Rectal smooth muscle tissue (tissue), 1 donor: ENCODE data around the gene LASP1NB.

Experiments used
- H3K27ac ChIP-seq: one replicate; pipeline ENCODE4 v1.7.0; 2013; ENCODE audit warnings: low read depth, low read length, inconsistent platforms
- H3K27me3 ChIP-seq: one replicate; pipeline ENCODE4 v1.7.0; 2013; ENCODE audit warnings: low read length; ENCODE audit not compliant: control insufficient read depth, insufficient read depth
- H3K36me3 ChIP-seq: one replicate; pipeline ENCODE4 v1.7.0; 2013; ENCODE audit warnings: low read length; ENCODE audit not compliant: control insufficient read depth, insufficient read depth
- H3K4me1 ChIP-seq: one replicate; pipeline ENCODE4 v1.7.0; 2013; ENCODE audit warnings: low read length; ENCODE audit not compliant: control insufficient read depth, insufficient read depth
- H3K4me3 ChIP-seq: one replicate; pipeline ENCODE4 v1.7.0; 2013; ENCODE audit warnings: low read length
- H3K9ac ChIP-seq: one replicate; pipeline ENCODE4 v1.7.0; 2013; ENCODE audit warnings: low read length

The LASP1NB gene

DNA sequence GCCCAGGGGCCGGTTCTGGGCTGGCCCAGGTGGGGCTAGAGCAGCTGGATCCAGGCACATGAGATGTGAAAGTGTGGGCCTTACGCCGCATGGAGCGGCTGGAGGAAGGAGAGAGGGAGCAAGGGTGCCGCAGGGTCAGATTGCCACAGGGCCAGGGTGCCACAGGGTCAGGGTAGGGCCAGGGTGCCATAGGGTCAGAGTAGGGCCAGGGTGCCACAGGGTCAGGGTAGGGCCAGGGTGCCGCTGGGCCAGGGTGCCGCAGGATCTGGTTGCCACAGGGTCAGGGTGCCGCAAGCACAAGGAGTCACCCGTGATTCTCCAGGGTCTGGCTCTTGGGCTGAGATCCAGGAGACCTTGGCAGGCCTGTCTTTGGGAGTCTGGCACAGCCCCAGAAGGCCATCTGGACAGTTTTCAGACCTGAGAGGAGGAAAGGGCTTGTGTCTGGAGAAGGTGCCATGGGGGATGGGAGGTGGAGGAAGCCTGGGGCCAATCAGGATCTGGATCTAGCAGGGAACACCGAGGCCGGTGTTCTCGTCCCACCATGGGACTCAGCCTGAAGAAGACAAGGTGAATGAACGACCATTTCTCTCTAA, 13.1 kb upstream of the LASP1NB start:
- H3K4me3 ChIP-seq: no peak overlapping the region
- no peak overlapping the region for H3K9ac ChIP-seq
- H3K36me3 ChIP-seq: peaks cover 16% of the 10 kb centered on the region
- peaks cover 16% of the 10 kb centered on the region for H3K4me1 ChIP-seq
- no peaks in the 10 kb centered on the region for H3K27me3 ChIP-seq
- H3K27ac ChIP-seq: peak overlapping the region; percentile 71

DNA sequence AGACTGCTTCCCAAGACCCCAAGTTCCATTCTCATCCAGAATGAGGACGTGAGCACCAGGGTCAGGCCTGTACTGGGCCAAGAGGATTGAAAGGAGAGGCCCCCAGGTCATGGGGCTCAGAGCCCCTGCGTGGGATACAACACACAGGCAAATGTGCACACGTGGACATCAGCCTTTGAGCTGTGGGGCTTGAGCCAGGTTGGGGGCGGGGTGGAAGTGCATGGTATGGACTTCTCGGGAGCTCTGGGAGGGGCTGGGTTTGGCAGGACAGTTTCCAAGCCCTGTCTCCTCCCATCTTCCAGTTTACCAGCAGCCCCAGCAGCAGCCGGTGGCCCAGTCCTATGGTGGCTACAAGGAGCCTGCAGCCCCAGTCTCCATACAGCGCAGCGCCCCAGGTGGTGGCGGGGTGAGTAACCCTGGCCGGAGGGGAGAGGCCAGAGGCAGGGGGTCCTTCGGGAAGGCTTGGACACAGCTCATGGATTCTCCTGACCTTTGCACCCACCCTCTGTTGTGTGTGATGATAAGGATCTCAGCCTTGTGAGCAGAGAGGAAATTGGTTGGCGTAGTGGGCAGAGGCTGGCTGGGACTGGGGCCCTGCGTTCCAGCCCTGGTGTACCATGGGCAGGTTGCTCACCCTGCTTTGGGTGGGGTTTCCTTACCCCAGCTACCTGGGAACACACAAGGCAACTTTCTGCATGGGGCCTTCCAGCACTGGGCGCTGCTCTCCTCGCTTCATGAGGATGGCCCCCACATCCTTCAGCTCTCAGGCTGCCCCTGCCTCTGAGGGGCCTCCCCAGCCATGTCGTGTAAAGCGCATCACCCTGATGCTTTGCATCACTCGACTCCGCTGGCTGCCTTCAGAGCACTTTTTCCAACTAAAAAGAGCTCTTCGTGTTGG, 10.4 kb upstream of the LASP1NB start:
- Histone ChIP-seq H3K27me3 (no peaks in the 10 kb centered on the region), H3K27ac (no peak overlapping the region), H3K36me3 (peaks cover 32% of the 10 kb centered on the region), H3K4me3 (no peak overlapping the region), H3K4me1 (peaks cover 17% of the 10 kb centered on the region), H3K9ac (no peak overlapping the region)

DNA sequence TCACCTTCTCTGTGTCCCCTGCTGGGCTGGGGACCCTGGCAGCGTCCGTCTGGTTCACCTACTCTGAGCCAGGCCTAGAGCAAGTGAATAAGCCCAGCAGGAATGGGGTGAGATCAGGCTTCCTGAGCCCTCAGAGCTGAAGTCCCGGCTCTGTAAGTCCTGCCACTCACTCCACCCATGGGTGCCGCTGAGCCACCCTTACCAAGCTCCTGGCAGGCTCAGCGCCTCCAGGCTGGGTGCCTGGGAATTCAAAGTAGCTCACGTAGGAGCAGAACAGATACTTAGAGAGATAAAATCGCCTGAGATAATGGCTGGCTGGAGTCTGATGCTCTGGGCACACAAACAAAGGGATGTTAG, 9.8 kb upstream of the LASP1NB start:
- H3K4me3 ChIP-seq: no peak overlapping the region
- no peak overlapping the region for H3K9ac ChIP-seq
- H3K27me3 ChIP-seq: no peaks in the 10 kb centered on the region
- peaks cover 32% of the 10 kb centered on the region for H3K36me3 ChIP-seq
- no peak overlapping the region for H3K27ac ChIP-seq
- peaks cover 23% of the 10 kb centered on the region for H3K4me1 ChIP-seq

DNA sequence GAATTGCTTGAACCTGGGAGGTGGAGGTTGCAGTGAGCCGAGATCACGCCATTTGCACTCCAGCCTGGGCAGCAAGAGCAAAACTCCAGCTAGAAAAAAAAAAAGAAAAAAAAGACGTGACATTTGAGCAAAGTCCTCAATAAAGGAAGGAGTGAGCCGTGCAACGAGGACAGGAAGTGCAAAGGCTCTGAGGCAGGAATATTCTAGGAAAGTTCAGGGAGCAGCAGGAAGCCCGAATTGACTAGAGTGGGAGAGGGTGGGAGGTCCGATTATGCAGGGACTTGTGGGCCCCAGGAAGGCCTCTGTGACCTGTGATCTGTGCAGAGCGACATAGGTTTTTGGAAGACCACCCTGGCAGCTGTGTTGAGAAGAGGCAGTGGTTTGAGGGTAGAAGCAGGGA, 8.6 kb upstream of the LASP1NB start:
- peaks cover 32% of the 10 kb centered on the region for H3K36me3 ChIP-seq
- H3K4me3 ChIP-seq: no peak overlapping the region
- no peak overlapping the region for H3K9ac ChIP-seq
- no peak overlapping the region for H3K27ac ChIP-seq
- H3K4me1 ChIP-seq: peaks cover 29% of the 10 kb centered on the region
- no peaks in the 10 kb centered on the region for H3K27me3 ChIP-seq

DNA sequence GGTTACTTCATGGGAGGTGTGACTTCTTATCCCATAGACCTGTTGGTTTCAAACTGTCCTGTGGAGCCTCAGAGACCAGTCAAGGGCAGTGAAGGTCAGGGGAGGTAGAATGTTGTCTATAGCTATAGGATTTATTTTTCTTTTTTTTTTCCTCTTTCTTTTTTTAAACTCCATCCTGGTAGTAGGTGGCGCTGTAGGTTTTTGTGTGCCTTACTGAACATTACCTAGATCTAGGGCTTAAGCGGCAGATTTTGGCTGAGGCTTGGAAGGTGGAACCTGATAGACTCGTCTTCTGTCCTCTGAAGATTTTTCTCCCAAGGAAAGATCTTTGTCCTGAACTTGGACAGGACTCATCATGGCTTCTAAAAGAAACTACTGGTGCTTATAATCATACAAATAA, 8.2 kb upstream of the LASP1NB start:
- H3K27ac ChIP-seq: no peak overlapping the region
- peaks cover 32% of the 10 kb centered on the region for H3K36me3 ChIP-seq
- H3K27me3 ChIP-seq: no peaks in the 10 kb centered on the region
- no peak overlapping the region for H3K4me3 ChIP-seq
- no peak overlapping the region for H3K9ac ChIP-seq
- H3K4me1 ChIP-seq: peaks cover 29% of the 10 kb centered on the region

DNA sequence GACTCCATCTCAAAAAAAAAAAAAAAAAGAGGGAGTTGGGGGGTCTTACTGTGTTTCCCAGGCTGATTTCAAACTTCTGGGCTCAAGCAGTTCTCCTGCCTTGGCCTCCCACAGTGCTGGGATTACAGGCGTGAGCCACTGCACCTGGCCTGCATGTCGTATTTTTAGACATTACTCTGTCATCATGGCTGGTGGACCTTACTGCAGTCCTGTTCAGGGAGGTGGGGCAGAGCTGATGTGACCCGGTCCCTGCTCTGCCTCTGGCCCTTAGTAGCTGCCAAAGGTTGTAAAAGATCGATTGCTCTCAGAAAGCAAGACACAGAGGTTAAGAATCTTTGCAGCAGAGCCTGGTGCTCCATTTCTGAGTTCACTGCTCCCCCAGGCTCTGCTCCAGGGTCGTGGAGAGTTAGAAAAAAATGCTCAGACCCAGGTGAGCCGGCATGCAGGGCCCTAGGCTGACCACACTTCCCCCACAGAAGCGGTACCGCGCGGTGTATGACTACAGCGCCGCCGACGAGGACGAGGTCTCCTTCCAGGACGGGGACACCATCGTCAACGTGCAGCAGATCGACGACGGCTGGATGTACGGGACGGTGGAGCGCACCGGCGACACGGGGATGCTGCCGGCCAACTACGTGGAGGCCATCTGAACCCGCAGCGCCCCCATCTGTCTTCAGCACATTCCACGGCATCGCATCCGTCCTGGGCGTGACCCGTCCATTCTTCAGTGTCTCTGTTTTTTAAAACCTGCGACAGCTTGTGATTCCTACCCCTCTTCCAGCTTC, 7.1 kb upstream of the LASP1NB start:
- peaks cover 29% of the 10 kb centered on the region for H3K4me1 ChIP-seq
- H3K27me3 ChIP-seq: no peaks in the 10 kb centered on the region
- H3K4me3 ChIP-seq: no peak overlapping the region
- peaks cover 32% of the 10 kb centered on the region for H3K36me3 ChIP-seq
- no peak overlapping the region for H3K27ac ChIP-seq
- no peak overlapping the region for H3K9ac ChIP-seq

DNA sequence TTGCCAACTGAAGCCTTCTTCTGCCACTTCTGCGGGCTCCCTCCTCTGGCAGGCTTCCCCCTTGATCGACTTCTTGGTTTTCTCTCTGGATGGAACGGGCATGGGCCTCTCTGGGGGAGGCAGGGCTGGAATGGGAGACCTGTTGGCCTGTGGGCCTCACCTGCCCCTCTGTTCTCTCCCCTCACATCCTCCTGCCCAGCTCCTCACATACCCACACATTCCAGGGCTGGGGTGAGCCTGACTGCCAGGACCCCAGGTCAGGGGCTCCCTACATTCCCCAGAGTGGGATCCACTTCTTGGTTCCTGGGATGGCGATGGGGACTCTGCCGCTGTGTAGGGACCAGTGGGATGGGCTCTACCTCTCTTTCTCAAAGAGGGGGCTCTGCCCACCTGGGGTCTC, 6.5 kb upstream of the LASP1NB start:
- Histone ChIP-seq H3K27ac (no peak overlapping the region), H3K36me3 (peaks cover 32% of the 10 kb centered on the region), H3K27me3 (no peaks in the 10 kb centered on the region), H3K4me3 (no peak overlapping the region), H3K4me1 (peaks cover 29% of the 10 kb centered on the region), H3K9ac (no peak overlapping the region)

DNA sequence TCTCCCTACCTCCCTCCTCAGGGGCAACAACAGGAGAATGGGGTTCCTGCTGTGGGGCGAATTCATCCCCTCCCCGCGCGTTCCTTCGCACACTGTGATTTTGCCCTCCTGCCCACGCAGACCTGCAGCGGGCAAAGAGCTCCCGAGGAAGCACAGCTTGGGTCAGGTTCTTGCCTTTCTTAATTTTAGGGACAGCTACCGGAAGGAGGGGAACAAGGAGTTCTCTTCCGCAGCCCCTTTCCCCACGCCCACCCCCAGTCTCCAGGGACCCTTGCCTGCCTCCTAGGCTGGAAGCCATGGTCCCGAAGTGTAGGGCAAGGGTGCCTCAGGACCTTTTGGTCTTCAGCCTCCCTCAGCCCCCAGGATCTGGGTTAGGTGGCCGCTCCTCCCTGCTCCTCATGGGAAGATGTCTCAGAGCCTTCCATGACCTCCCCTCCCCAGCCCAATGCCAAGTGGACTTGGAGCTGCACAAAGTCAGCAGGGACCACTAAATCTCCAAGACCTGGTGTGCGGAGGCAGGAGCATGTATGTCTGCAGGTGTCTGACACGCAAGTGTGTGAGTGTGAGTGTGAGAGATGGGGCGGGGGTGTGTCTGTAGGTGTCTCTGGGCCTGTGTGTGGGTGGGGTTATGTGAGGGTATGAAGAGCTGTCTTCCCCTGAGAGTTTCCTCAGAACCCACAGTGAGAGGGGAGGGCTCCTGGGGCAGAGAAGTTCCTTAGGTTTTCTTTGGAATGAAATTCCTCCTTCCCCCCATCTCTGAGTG, 5.9 kb upstream of the LASP1NB start:
- Histone ChIP-seq H3K9ac (no peak overlapping the region), H3K27me3 (no peaks in the 10 kb centered on the region), H3K36me3 (peaks cover 30% of the 10 kb centered on the region), H3K27ac (no peak overlapping the region), H3K4me1 (peaks cover 29% of the 10 kb centered on the region), H3K4me3 (no peak overlapping the region)

DNA sequence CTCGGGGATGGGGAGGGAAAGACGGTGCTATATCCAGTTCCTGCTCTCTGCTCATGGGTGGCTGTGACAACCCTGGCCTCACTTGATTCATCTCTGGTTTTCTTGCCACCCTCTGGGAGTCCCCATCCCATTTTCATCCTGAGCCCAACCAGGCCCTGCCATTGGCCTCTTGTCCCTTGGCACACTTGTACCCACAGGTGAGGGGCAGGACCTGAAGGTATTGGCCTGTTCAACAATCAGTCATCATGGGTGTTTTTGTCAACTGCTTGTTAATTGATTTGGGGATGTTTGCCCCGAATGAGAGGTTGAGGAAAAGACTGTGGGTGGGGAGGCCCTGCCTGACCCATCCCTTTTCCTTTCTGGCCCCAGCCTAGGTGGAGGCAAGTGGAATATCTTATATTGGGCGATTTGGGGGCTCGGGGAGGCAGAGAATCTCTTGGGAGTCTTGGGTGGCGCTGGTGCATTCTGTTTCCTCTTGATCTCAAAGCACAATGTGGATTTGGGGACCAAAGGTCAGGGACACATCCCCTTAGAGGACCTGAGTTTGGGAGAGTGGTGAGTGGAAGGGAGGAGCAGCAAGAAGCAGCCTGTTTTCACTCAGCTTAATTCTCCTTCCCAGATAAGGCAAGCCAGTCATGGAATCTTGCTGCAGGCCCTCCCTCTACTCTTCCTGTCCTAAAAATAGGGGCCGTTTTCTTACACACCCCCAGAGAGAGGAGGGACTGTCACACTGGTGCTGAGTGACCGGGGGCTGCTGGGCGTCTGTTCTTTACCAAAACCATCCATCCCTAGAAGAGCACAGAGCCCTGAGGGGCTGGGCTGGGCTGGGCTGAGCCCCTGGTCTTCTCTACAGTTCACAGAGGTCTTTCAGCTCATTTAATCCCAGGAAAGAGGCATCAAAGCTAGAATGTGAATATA, 4.8 kb upstream of the LASP1NB start:
- H3K9ac ChIP-seq: no peak overlapping the region
- peak overlapping the region; percentile 66 for H3K27ac ChIP-seq
- H3K4me1 ChIP-seq: peaks cover 25% of the 10 kb centered on the region
- H3K27me3 ChIP-seq: no peaks in the 10 kb centered on the region
- H3K36me3 ChIP-seq: peaks cover 22% of the 10 kb centered on the region
- H3K4me3 ChIP-seq: no peak overlapping the region

DNA sequence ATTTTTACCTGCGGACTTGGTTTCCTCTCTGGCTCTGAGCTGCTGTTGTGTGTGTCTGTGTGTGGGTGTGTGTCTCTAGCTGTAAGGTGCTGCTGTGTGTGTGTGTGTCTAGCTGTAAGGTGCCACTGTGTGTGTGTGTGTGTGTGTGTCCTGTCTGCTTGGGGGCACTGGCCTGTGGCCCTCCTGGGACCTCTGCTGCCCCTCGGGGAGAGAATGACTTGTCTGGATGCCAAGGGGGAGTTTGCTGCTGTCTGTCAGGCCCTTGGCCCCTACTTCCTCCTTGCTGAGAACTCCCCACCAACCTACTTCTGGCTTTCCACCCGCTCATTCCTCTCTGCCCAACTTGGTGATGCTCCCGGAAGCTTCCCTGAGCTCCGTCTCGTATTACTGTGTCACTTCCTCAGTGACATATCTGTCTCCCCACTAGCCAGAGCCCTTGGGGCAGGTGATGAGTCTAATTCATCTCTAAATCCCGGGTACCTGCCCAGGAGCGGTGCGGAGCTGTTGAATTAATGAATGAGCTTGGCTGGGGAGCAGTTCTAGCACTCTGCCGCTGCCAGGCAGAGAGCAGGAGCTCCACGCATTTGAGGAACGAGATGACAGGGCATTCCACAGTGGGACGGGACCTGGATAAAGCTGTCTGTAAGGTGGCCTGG, 3.5 kb upstream of the LASP1NB start:
- Histone ChIP-seq H3K27me3 (no peaks in the 10 kb centered on the region), H3K4me3 (no peak overlapping the region), H3K9ac (peak overlapping the region; percentile 21), H3K36me3 (peaks cover 19% of the 10 kb centered on the region), H3K27ac (peak overlapping the region; percentile 77), H3K4me1 (peaks cover 33% of the 10 kb centered on the region)
